NCI-H446 (cell line): Measurements from ENCODE around the gene CDH6.
"Not testable (repeated sequence)": the region's sequence is repeated elsewhere in the genome, so short reads cannot be mapped to it uniquely, and the experiment has no call there.

Experiments
- DNase-seq, 2 experiments: peaks; one replicate each; lab custom pipeline; 2025; lab: John Stamatoyannopoulos, UW

Gene CDH6

GRCh38 chr5:31329715-31330114, 136.2 kb downstream of the CDH6 start:
- no peak for DNase-seq

GRCh38 chr5:31332160-31332559, 138.7 kb downstream of the CDH6 start:
- no peak for DNase-seq

GRCh38 chr5:31333475-31333874, 140.0 kb downstream of the CDH6 start:
- DNase-seq, result no peak

- DNase-seq, result no peak
Measured at GRCh38 chr5:31334061-31334860, 140.8 kb downstream of the CDH6 start.

- DNase-seq, result no peak
Measured at GRCh38 chr5:31335456-31335855, 142.0 kb downstream of the CDH6 start.

- DNase-seq, result no peak
Measured at GRCh38 chr5:31343946-31344345, 150.5 kb downstream of the CDH6 start.

GRCh38 chr5:31346896-31347551, 153.5 kb downstream of the CDH6 start:
- no peak for DNase-seq

- DNase-seq, result no peak
Measured at GRCh38 chr5:31347552-31347905, 154.0 kb downstream of the CDH6 start.

GRCh38 chr5:31350395-31350794, 156.9 kb downstream of the CDH6 start:
- DNase-seq, result no peak

GRCh38 chr5:31355337-31355736, 161.9 kb downstream of the CDH6 start:
- DNase-seq, result no peak

- DNase-seq, result no peak
Measured at GRCh38 chr5:31357038-31357437, 163.6 kb downstream of the CDH6 start.

GRCh38 chr5:31359839-31360238, 166.4 kb downstream of the CDH6 start:
- DNase-seq, result no peak

GRCh38 chr5:31361234-31361633, 167.7 kb downstream of the CDH6 start:
- no peak for DNase-seq

- not testable (repeated sequence) for DNase-seq
Measured at GRCh38 chr5:31361704-31362528, 168.4 kb downstream of the CDH6 start.

GRCh38 chr5:31362529-31362900, 169.0 kb downstream of the CDH6 start:
- no peak for DNase-seq

- DNase-seq, result no peak
Measured at GRCh38 chr5:31362931-31363568, 169.6 kb downstream of the CDH6 start.

- DNase-seq, result no peak
Measured at GRCh38 chr5:31364881-31365636, 171.6 kb downstream of the CDH6 start.

- DNase-seq, result no peak
Measured at GRCh38 chr5:31365776-31366175, 172.3 kb downstream of the CDH6 start.

GRCh38 chr5:31366941-31367340, 173.5 kb downstream of the CDH6 start:
- no peak for DNase-seq

- no peak for DNase-seq
Measured at GRCh38 chr5:31372124-31372523, 178.6 kb downstream of the CDH6 start.

GRCh38 chr5:31375999-31376720, 182.7 kb downstream of the CDH6 start:
- DNase-seq, result no peak
